Prostate gland (tissue), 2 donors: Measurements from ENCODE around the gene SULT1A3.

Source experiments
- CTCF ChIP-seq, 4 experiments: fragments of 200-600 bp in 2 of 4; fragments of 450-650 bp in 2 of 4; sonication (generic) in 2 of 4; IDR thresholded peaks; 1 replicate in 3 of 4; 2 replicates in 1 of 4; pipeline ENCODE4 v1.5.1; 2016 to 2019; ENCODE audit warnings: antibody characterized with exemption in 4 of 4, mild to moderate bottlenecking in 2 of 4, moderate library complexity in 2 of 4
- POLR2A ChIP-seq: fragments of 450-650 bp; IDR thresholded peaks from one replicate; pipeline ENCODE4 v1.6.1; 2016; ENCODE audit warnings: antibody characterized with exemption, mild to moderate bottlenecking
- POLR2AphosphoS5 ChIP-seq: sonication (generic); formaldehyde crosslinking; IDR thresholded peaks from one replicate; pipeline ENCODE4 v1.6.1; 2017; ENCODE audit warnings: antibody characterized with exemption

GRCh38 chr16:30179931-30180330, 19.1 kb upstream of the SULT1A3 start:
- TF ChIP-seq CTCF (IDR thresholded peaks at IDR 0.05) (no peak), POLR2A (no peak), POLR2AphosphoS5 (no peak)
